Activated T-cell treated with anti-CD3 and anti-CD28 coated beads, Interleukin-2, amount 50 U/mL, for 48 hours (primary cell): ENCODE data around the gene POU2F1.
"Not testable (repeated sequence)": the region's sequence is repeated elsewhere in the genome, so short reads cannot be mapped to it uniquely, and the experiment has no call there.

Experiments
- DNase-seq, 2 experiments: peaks; one replicate each; pipeline ENCODE4 v3.0.0-alpha.2; 2020

Gene POU2F1

DNA sequence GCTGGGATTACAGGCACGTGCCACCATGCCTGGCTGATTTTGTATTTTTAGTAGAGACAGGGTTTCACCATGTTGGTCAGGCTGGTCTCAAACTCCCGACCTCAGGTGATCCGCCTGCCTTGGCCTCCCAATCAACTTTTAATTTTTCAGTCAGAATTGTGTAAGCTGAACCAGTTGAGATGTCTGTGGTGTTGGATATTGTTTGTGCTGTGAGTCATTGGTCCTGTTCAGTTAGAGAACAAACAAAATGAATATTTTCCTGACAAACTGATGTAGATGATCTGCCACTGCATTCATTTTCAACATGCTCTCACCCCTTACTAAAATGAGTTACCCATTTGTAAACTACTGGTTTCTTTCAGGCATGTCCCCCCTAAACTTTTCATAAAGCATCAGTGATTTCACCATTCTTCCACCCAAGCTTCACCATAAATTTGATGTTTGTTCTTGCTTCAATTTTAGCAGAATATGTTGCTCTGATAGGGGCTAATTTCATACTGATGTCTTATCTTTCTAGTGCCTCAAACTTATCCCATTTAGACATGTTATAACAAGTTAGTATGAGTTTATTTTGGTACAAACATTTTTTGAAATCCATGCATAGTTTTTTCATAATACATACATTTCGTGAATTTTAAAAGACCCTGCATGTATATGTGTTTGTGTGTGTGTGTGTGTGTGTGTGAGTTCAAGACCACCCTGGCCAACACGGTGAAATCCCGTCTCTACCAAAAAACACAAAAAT, 15.2 kb upstream of the POU2F1 start:
- not testable (repeated sequence) for DNase-seq

DNA sequence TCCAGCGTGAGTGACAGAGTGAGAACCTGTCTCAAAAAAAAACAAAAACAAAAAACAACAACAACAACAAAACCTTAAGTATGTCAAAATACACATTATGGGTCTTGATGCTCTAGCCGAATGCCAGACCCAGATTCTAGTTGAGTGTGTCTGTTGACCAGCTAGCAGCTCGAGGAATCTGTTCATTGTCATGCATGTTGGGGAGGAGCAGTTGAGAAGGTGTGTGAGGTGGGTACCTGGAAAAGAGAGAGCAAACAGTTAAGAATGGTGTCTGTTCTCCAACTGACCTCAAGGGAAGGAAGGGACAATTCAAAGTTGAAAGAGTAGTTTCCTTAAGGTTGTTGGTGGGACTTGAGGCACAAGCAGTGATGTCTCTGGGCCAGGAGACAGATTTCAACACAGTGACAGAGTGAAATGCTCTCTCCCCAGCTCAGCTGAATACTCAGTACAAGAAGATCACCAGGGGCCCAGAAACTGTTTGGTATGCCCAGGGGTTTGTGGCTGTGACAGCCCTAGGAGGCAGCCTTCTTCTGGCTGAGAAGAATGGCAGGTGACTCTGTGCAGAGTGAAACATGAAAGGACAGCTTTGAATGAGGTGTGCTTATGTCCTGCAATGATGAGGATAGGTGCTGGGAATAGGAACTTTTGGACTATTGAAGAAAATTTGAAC, 14.4 kb upstream of the POU2F1 start:
- no peak for DNase-seq

DNA sequence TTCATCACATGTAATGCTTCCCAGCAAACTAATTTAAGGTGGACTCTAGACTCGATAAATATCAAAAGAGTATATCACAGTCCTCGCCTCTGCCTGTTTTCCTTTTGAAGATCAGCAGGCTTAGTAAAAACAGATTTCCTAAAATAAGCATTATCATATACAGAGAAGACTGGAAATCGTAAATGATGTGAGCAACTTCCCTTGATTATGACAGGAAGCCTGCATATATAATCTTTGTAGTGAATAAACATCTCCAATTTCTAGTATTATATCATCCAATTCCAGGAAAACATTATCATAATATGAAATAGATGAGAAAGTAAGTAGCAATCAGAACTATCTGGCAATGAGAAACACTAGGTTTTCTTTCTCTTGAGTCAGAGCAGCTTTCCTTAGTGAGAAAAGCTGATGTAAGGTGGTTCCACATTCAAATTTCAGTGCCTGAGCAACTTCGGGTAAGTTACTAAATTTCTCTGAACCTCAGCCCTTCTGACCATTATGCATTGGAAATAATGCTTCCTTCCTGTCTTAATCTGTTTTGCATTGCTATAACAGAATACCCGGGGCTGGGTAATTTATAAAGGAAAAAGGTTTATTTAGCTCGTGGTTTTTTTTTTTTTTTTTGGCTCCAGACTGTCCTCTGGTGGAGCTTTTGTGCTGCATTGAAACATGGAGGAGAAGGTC, 12.6 kb upstream of the POU2F1 start:
- DNase-seq: no peak

DNA sequence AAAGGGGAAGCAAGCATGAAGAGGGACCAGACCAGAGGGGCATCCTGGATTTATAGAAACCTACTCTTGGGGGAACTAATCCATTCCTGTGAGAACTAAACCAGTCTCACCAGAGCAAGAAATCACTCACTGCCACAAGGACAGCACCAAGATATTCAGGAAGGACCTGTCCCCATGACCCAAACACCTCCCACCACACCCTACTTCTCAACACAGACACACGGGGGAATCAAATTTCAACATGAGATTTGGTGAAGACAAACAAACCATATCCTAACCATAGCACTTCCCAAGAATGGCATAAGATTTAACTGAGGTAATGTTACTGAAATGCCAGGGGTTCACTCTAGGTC, 12.1 kb upstream of the POU2F1 start:
- DNase-seq: no peak

- no peak for DNase-seq
Observed at GRCh38 chr1:167209044-167209443, 11.6 kb upstream of the POU2F1 start.

GRCh38 chr1:167210966-167211674, 9.6 kb upstream of the POU2F1 start:
- no peak for DNase-seq

DNA sequence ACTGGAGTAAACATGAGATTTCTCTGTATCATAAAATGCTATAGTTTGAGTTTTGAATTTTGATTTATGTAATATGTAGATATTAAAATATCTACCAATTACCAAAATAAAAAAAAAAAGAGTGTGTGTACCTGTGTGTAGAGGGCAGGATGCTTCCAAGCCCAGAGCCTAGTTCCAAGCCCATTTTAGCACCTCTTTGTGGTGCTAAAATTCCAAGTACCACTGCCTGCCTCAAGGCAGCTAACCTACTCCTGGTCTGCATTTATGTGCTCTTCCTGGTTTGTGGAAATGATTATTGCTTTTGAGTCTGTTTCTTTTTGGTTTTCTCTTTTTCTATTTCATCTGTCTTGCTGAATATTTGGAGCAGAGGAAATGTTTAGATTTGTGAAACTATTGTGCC, 8.7 kb upstream of the POU2F1 start:
- no peak for DNase-seq

DNA sequence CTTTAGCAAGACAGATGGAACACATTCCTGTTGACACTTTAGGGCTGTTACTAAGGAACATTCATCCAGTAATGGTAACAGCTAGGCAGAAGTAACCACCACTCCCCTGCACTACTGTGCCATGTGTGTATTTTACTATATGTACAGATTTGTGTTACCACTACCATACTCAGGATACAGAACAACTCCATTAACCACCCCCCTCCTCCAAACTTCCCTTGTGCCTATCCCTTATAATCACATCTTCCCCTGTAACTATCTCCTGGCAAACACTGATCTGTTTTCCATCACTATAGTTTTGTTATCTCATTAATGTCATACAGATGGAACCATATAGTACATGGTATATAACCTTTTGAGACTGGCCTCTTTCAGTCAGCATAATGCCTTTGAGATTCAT, 3.9 kb upstream of the POU2F1 start:
- no peak for DNase-seq

DNA sequence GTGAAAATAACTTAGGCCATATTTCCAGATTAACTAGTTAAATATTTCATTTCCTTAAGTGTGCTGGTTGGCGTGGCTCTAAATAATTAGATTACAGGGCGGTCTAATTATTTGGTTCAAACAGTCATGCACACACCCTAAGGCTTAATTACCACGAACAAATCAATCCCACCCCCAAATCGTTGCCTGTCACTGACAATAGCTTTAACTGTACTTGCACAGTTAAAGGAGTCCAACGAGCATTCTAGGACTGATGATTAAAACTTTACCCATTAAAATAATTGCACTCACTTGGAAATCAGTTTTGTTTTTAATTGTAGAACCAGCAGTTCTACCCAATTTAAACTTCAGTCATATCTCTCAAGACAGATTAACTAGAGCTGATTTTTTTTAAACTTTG, 1.5 kb upstream of the POU2F1 start:
- no peak for DNase-seq

- peak; percentile 93 for DNase-seq
Observed at GRCh38 chr1:167219646-167220536, 795 bp upstream of the POU2F1 start.

DNA sequence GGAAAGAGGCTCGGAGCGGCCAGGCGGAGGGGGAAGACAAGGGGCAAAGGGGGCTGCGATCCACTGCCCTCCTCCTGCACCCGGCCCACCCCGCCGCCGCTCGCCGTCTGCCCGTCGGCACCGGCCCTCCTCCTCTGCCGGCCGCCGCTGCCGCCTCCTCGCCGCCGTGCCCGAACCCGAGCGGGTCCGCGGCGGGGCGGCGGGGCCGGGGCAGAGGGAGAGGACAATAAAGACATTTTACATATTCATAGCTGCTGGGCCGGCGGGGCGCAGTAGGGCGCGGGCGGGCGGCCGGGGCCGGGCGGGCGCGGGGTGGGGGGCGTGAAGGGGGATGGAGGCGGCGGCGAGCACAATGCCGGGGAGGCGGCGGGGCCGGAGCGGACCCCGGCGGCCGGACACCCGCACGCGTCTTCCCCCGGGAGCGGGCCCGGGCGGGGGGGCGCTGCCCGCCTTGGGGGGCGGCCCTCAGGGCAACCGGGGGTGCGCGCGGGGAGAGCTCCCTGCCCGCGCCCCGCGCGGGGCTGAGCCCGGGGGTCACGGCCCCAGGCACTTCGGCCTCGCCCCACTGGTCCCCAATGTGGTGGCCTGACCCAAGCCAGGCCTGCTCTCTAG, 546 bp downstream of the POU2F1 start:
- no peak for DNase-seq

DNA sequence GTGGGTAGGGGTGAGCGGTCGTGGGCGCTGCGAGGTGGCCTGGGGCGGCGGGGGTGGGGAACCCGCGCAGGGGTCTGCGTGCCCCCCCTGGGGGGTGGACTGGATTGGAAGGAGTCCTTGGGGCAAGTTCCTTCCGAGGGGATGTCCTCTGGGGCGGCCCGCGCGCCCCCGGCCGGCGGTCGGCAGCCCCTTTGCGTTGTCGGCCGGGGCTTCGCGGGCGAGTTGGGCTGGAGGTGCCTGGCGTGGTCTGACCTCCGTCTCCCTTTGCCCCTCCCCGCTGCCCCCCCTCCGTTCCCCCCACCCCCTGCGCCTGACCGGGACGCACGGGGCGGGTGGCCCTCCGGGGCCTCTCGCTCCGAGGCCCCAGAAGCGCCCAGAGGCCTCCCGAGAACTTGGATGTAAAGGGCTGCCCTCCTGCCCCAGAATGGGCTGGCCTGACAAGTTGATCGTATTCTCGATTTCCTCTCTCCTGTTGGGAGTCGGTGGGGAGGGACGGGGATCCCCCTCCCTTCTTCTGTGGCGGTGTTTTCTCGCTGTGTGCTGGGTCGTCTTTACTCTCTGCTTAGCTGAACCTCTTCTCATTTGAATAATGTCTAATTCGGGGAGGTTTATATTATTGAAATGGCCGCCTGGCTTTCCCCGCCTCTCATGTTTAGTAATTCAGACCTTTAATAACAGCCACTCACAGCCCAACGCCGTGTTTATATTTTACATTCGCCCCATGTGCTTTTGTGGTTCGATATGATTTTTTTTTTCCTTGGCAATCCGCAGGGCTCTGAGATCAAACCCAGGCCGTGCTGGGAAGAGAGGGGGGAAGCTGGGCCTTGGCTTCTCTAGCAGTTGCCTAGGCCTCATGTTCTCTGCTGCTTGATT, 1.3 kb downstream of the POU2F1 start:
- peak; percentile 77 to 81 for DNase-seq

- DNase-seq: no peak
Observed at GRCh38 chr1:167223144-167224103, 2.7 kb downstream of the POU2F1 start.

- DNase-seq: not testable (repeated sequence)
Observed at GRCh38 chr1:167224734-167225235, 4.1 kb downstream of the POU2F1 start.

DNA sequence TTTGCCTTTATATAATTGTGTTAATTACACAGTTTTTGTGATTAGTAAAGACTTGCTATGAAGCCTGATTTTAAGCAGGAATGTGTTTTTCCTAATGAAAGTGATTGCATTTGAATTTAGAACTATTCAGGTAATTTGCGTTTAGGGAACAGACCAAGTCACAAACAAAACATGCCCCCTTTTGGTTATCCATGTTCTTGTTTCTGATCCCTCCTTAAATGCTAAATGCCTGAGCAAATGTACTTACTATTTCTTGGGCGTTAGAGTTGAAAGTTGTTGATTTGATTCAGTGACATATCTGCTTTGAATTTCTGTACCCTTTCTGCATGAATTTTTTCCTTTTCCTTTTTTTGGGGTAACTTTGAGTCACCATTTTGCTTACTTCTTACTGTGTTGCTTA, 5.2 kb downstream of the POU2F1 start:
- no peak for DNase-seq

GRCh38 chr1:167227934-167228378, 7.3 kb downstream of the POU2F1 start:
- no peak for DNase-seq

DNA sequence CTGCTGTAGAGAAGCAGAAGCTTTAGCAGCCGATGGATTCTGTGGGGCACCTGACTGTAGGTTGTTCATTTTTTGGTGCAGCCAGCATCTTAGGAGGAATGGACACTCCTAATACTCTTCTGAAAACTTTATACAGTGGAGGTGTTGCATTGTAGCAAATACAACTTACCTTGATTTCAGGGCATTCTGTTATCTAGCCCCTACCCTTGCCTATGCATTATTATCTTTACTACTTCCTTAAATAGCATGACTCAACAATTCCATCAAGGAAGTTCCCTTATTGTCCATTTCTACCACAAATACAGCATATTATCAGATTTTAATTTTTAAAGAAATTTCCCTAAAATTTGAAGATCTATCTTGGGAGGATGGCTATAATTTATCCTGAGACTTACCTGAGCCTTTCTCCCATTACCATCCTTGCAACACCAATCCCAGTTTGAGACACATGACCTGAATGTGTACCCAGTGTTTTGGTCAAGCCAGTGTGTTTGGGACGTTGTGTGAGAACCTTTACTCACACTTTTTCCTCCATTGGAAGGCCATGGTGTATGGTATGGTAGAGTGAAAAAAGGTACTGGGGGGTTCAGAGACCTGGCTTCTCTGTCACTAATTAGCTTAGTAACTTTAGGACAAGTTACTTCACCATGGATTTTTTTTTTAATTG, 9.2 kb downstream of the POU2F1 start:
- DNase-seq: no peak

DNA sequence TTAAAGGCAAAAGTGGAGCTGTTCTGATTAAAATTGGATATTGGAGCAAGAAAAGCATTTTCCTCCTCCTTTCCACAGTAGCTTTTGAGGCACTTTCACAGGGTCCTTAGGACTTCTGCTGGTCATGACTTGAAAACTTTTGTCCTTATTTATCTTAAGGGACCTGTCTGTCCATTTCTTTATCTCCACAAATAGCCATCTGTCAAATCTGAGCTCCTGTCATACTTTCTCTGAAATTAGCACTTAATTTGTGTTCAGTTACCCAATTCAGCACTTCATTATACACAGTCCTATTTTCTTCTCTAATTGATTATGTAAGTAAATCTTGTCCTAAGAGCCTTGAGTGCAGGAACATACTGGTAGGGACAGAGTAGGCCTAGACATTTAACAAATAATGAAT, 9.8 kb downstream of the POU2F1 start:
- no peak for DNase-seq
